IPS DF 6.9 (cell line): Measurements from ENCODE around the gene BCAP29.

Source experiments
- DNase-seq: peaks from one replicate; pipeline ENCODE4 v3.0.0-alpha.2; 2013; ENCODE audit warnings: low read depth, low spot score
- H3K27ac ChIP-seq: one replicate; pipeline ENCODE4 v1.5.1; 2013; ENCODE audit warnings: low read length, control low read depth
- H3K27me3 ChIP-seq: 2 replicates; pipeline ENCODE4 v1.6.1; 2013; ENCODE audit warnings: mild to moderate bottlenecking, low read length; ENCODE audit not compliant: control insufficient read depth, insufficient read depth
- H3K36me3 ChIP-seq: 2 replicates; pipeline ENCODE4 v1.6.1; 2013; ENCODE audit warnings: low read length; ENCODE audit not compliant: control insufficient read depth, insufficient read depth
- H3K4me1 ChIP-seq: 2 replicates; pipeline ENCODE4 v1.6.1; 2013; ENCODE audit warnings: low read length; ENCODE audit not compliant: control insufficient read depth, insufficient read depth
- H3K4me3 ChIP-seq: 2 replicates; pipeline ENCODE4 v1.5.1; 2013; ENCODE audit warnings: mild to moderate bottlenecking, low read length
- H3K9me3 ChIP-seq: 2 replicates; pipeline ENCODE4 v1.6.1; 2013; ENCODE audit warnings: low read length, inconsistent platforms; ENCODE audit not compliant: control insufficient read depth, insufficient read depth
- WGBS: extraction: QIAGEN DNeasy Blood & Tissue Kit; methylation state at CpG from one replicate; pipeline ENCODE4 v1.1.7; 2013; ENCODE audit warnings: mixed read lengths, missing lambda C conversion rate; ENCODE audit not compliant: insufficient read length, insufficient coverage; 5-methylcytosine and 5-hydroxymethylcytosine counted together

BCAP29 gene

DNA sequence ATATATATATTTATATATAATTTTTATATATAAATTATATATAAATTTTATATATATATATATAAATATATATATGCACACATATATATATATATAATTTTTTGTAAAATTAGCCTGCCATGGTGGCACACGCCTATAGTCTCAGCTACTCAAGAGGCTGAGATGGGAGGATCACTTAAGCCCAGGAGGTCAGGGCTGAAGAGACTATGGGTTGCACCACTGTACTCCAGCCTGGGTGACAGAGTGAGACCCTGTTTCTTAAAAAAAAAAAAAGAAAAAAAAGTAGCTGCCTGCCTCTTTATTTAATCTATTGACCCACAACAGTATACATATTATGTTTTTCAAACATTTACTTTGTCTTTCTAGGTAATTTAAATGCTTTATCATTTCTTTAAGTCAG is 19.2 kb downstream of the BCAP29 start:
- WGBS, result no CpG with 5 or more reads among the region's 1 CpG

DNA sequence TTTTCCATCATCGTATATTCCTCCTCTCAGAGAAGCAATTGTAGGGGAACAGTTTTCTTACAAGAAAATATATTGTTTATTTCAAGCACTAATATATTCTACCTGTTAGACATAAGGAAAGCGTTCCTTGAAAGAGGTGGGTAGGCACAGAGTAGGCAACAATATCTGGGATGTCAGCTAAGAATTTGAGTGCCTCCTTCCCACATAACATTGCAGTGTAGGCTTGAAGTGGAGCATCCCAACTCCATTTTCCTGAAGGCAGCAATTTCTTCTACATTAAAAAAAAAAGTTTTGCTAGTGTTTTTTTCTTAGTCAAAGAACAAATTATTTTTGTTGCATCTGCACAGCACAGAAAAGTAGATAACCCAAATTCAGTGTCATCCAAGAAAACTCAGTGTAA is 20.8 kb downstream of the BCAP29 start:
- no peak overlapping the region for H3K4me3 ChIP-seq
- no peaks in the 10 kb centered on the region for H3K27me3 ChIP-seq
- no CpG with 5 or more reads among the region's 2 CpGs for WGBS
- no peaks in the 10 kb centered on the region for H3K36me3 ChIP-seq
- H3K4me1 ChIP-seq, result no peaks in the 10 kb centered on the region
- no peak for DNase-seq
- no peaks in the 10 kb centered on the region for H3K9me3 ChIP-seq
- no peak overlapping the region for H3K27ac ChIP-seq

More for the DNA sequence above, 19.2 kb downstream of the BCAP29 start:
- no peaks in the 10 kb centered on the region for H3K4me1 ChIP-seq
- no peaks in the 10 kb centered on the region for H3K27me3 ChIP-seq
- no peaks in the 10 kb centered on the region for H3K9me3 ChIP-seq
- no peaks in the 10 kb centered on the region for H3K36me3 ChIP-seq
- no peak for DNase-seq
- no peak overlapping the region for H3K4me3 ChIP-seq
- H3K27ac ChIP-seq, result no peak overlapping the region

- Histone ChIP-seq H3K4me1 (no peaks in the 10 kb centered on the region), H3K27me3 (no peaks in the 10 kb centered on the region), H3K4me3 (no peak overlapping the region), H3K9me3 (no peaks in the 10 kb centered on the region), H3K36me3 (no peaks in the 10 kb centered on the region), H3K27ac (no peak overlapping the region)
- WGBS, result no CpG with 5 or more reads among the region's 3 CpGs
- DNase-seq, result no peak
Observed at GRCh38 chr7:107605218-107605815, 25.3 kb downstream of the BCAP29 start.

GRCh38 chr7:107606303-107606702 is 26.3 kb downstream of the BCAP29 start:
- H3K4me3 ChIP-seq, result no peak overlapping the region
- no CpG with 5 or more reads among the region's 1 CpG for WGBS
- no peak overlapping the region for H3K27ac ChIP-seq
- H3K9me3 ChIP-seq, result no peaks in the 10 kb centered on the region
- no peaks in the 10 kb centered on the region for H3K36me3 ChIP-seq
- no peaks in the 10 kb centered on the region for H3K4me1 ChIP-seq
- DNase-seq, result no peak
- H3K27me3 ChIP-seq, result no peaks in the 10 kb centered on the region

- Histone ChIP-seq H3K4me3 (no peak overlapping the region), H3K36me3 (no peaks in the 10 kb centered on the region), H3K9me3 (no peaks in the 10 kb centered on the region), H3K4me1 (no peaks in the 10 kb centered on the region), H3K27ac (no peak overlapping the region), H3K27me3 (no peaks in the 10 kb centered on the region)
- no peak for DNase-seq
- no CpG with 5 or more reads among the region's 4 CpGs for WGBS
Observed at GRCh38 chr7:107609811-107610261, 29.8 kb downstream of the BCAP29 start.

GRCh38 chr7:107610323-107610722 is 30.3 kb downstream of the BCAP29 start:
- WGBS, result no CpG with 5 or more reads among the region's 1 CpG
- no peak for DNase-seq
- no peaks in the 10 kb centered on the region for H3K9me3 ChIP-seq
- no peak overlapping the region for H3K4me3 ChIP-seq
- no peaks in the 10 kb centered on the region for H3K36me3 ChIP-seq
- H3K27me3 ChIP-seq, result no peaks in the 10 kb centered on the region
- no peaks in the 10 kb centered on the region for H3K4me1 ChIP-seq
- H3K27ac ChIP-seq, result no peak overlapping the region

- H3K4me1 ChIP-seq, result no peaks in the 10 kb centered on the region
- H3K36me3 ChIP-seq, result no peaks in the 10 kb centered on the region
- no CpG with 5 or more reads among the region's 1 CpG for WGBS
- no peak overlapping the region for H3K27ac ChIP-seq
- no peak overlapping the region for H3K4me3 ChIP-seq
- no peaks in the 10 kb centered on the region for H3K27me3 ChIP-seq
- DNase-seq, result no peak
- no peaks in the 10 kb centered on the region for H3K9me3 ChIP-seq
Observed at GRCh38 chr7:107613439-107613838, 33.4 kb downstream of the BCAP29 start.

GRCh38 chr7:107613948-107614347 is 33.9 kb downstream of the BCAP29 start:
- DNase-seq, result no peak
- no peak overlapping the region for H3K27ac ChIP-seq
- H3K27me3 ChIP-seq, result no peaks in the 10 kb centered on the region
- no peaks in the 10 kb centered on the region for H3K4me1 ChIP-seq
- H3K36me3 ChIP-seq, result no peaks in the 10 kb centered on the region
- no peak overlapping the region for H3K4me3 ChIP-seq
- no peaks in the 10 kb centered on the region for H3K9me3 ChIP-seq

DNA sequence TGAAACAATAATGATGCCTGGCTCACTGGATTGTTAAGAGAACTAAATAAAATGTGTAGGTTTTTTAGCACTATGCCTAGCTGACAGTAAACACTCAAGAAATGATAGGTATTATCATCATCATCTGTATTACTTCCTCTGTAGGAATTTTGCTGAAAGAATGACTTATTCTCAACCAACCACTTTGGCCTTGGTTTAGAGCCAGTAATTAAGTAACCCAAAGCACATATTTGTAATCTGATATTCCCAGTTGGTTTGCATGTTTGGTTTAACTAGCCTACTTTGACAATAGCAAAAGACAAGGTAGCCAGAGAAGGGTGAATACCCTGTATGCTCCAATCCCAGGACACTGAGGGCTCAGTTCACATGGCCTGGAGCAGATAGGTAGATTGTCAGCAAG is 34.4 kb downstream of the BCAP29 start:
- Histone ChIP-seq H3K27me3 (no peaks in the 10 kb centered on the region), H3K9me3 (no peaks in the 10 kb centered on the region), H3K4me1 (no peaks in the 10 kb centered on the region), H3K4me3 (no peak overlapping the region), H3K36me3 (no peaks in the 10 kb centered on the region), H3K27ac (no peak overlapping the region)
- no peak for DNase-seq

DNA sequence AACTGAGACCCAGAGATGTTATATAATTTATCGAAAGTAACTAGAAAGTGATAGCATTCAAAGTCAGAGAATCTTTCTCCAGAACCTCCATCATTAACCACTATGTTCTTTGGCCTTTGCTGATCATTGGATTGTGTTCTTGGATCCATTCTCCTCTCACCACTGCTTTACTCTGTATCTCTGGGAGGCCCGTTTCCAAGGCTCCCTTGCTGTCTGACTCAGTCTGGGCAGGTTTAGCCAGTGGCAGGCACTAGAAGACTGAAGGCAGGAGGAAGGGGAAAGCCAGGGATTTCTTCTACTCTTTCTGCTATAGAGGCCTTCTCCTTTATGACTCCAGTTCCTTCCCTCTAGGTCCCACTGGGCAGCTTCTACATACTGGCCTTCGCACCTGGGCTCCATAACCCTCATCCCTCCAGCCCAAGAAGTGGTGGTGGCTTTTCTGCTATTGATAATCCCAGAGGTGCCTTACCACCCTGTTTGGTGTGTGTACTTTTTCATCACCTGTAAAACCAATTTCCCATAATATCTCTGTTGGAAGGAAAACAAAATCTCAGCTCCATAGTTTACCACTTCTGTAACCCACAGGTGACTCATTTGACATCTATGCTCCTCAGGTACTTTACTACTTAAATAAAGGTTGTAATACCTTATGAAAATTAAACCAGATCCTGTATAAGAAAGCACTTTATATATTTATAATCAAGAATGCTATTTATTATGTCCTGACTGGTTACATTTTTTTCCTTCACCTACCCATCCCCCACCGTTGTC is 36.0 kb downstream of the BCAP29 start:
- H3K9me3 ChIP-seq, result no peaks in the 10 kb centered on the region
- no peak overlapping the region for H3K4me3 ChIP-seq
- no peak overlapping the region for H3K27ac ChIP-seq
- no peaks in the 10 kb centered on the region for H3K36me3 ChIP-seq
- H3K4me1 ChIP-seq, result no peaks in the 10 kb centered on the region
- no peaks in the 10 kb centered on the region for H3K27me3 ChIP-seq
- DNase-seq, result no peak
- no CpG with 5 or more reads among the region's 4 CpGs for WGBS

- DNase-seq, result no peak
- Histone ChIP-seq H3K9me3 (no peaks in the 10 kb centered on the region), H3K27ac (no peak overlapping the region), H3K36me3 (no peaks in the 10 kb centered on the region), H3K4me3 (no peak overlapping the region), H3K4me1 (no peaks in the 10 kb centered on the region), H3K27me3 (no peaks in the 10 kb centered on the region)
- WGBS, result no CpG with 5 or more reads among the region's 1 CpG
Observed at GRCh38 chr7:107622429-107622828, 42.4 kb downstream of the BCAP29 start.
